Measurements from ENCODE around the gene COMT. TPM values are rescaled to one million over a fixed set of nuclear protein-coding genes. Genes with fewer than 3 reads are reported as not detected.
A peak's percentile ranks its signal among the peaks of the same experiment; 100 is the strongest.

The COMT gene
- total and polyA plus RNA-seq, 9 of the 15 experiments (the other 6 are each of a cell fraction or from before 2014, with no cell fraction given), result 12.5 to 351 (median 155) TPM

GRCh38 chr22:20013382-20013871, 71.9 kb downstream of the COMT start (continued):
- TF ChIP-seq CTCF (IDR thresholded peaks at IDR 0.05 in 2 of 3, conservative IDR thresholded peaks at IDR 0.05 in 1 of 3; ENCODE audit: insufficient read depth in 2 of 3, low read depth in 1 of 3, low read length in 3 of 3), result peak; percentile 98 to 100 (median 99)
- TF ChIP-seq RBM14 (IDR thresholded peaks at IDR 0.05; ENCODE audit: borderline replicate concordance, insufficient read depth, low read depth, low read length), result 0 out of 2 replicates have a peak, but pooled peaks have one; percentile 71
- no peak for TF ChIP-seq CBX2 (IDR thresholded peaks at IDR 0.05; ENCODE audit: insufficient read depth, low read length, poor library complexity, severe bottlenecking)
- TF ChIP-seq E2F6 (IDR thresholded peaks at IDR 0.05; ENCODE audit: borderline replicate concordance in 1 of 2, extremely low read depth in 1 of 2, insufficient read depth in 1 of 2, insufficient read length in 1 of 2, low read depth in 1 of 2, low read length in 1 of 2, poor library complexity in 1 of 2, severe bottlenecking in 1 of 2), result peak in 1 of 2 experiments; percentile 24
- TF ChIP-seq TAF9B (IDR thresholded peaks at IDR 0.05; ENCODE audit: partially characterized antibody), result no peak
- TF ChIP-seq ZNF75A (CRISPR knock-in tag; IDR thresholded peaks at IDR 0.05), result no peak
- 0 out of 2 replicates have a peak, but pooled peaks have one; percentile 73 for TF ChIP-seq THRB (CRISPR knock-in tag; conservative IDR thresholded peaks at IDR 0.05)
- TF ChIP-seq RFX7 (CRISPR knock-in tag; IDR thresholded peaks at IDR 0.05), result 0 out of 2 replicates have a peak, but pooled peaks have one; percentile 19
- no peak for TF ChIP-seq NR3C1 (CRISPR knock-in tag; IDR thresholded peaks at IDR 0.05)
- no peak for TF ChIP-seq ZNF518B (CRISPR knock-in tag; IDR thresholded peaks at IDR 0.05)
- TF ChIP-seq ZNF384 (IDR thresholded peaks at IDR 0.05; ENCODE audit: low read depth, low read length), result peak; percentile 49; the same call in 1 of the 2 replicates
- peak; percentile 83; the same call in 1 of the 2 replicates for TF ChIP-seq KLF1 (tag; IDR thresholded peaks at IDR 0.05)
- peak; percentile 41; the same call in 1 of the 2 replicates for TF ChIP-seq GTF2F1 (IDR thresholded peaks at IDR 0.05; ENCODE audit: low read depth, low read length)
- TF ChIP-seq NUFIP1 (IDR thresholded peaks at IDR 0.05; ENCODE audit: partially characterized antibody), result no peak
- 0 out of 2 replicates have a peak, but pooled peaks have one; percentile 8 for TF ChIP-seq ZNF707 (CRISPR knock-in tag; conservative IDR thresholded peaks at IDR 0.05)
- 0 out of 4 replicates have a peak, but pooled peaks of 1 of the 2 experiments have one; percentile 20 for TF ChIP-seq SIX5 (IDR thresholded peaks at IDR 0.05; ENCODE audit: borderline replicate concordance in 1 of 2, insufficient read depth in 1 of 2, low read depth in 1 of 2, low read length in 2 of 2)
- no peak for TF ChIP-seq GMEB1 (CRISPR knock-in tag; IDR thresholded peaks at IDR 0.05)
